Osteoblast (primary cell): ENCODE results near the gene ZCWPW2. TPM values are rescaled to one million over a fixed set of nuclear protein-coding genes. Genes with fewer than 3 reads are reported as not detected.

Experiments
- DNase-seq: peaks from one replicate; pipeline ENCODE4 v3.0.0; 2011; ENCODE audit warnings: low spot score, mixed read lengths; ENCODE audit not compliant: insufficient read length; ENCODE audit errors: missing footprints
- H2AFZ ChIP-seq: 2 replicates; pipeline ENCODE4 v1.6.0; 2011; ENCODE audit warnings: mild to moderate bottlenecking, low read length
- H3K27ac ChIP-seq: 2 replicates; pipeline ENCODE4 v1.5.1; 2011; ENCODE audit warnings: mild to moderate bottlenecking, low read depth, low read length, moderate library complexity
- H3K27me3 ChIP-seq: 2 replicates; pipeline ENCODE4 v1.6.0; 2012; ENCODE audit warnings: mild to moderate bottlenecking, control low read depth, inconsistent platforms, low read length, moderate library complexity; ENCODE audit not compliant: insufficient read depth
- H3K36me3 ChIP-seq: 2 replicates; pipeline ENCODE4 v1.5.1; 2011; ENCODE audit warnings: mild to moderate bottlenecking, low read length, control low read depth, moderate library complexity; ENCODE audit not compliant: insufficient read depth
- H3K4me1 ChIP-seq: 2 replicates; pipeline ENCODE4 v1.5.1; 2011; ENCODE audit warnings: mild to moderate bottlenecking, low read length, control low read depth, moderate library complexity; ENCODE audit not compliant: insufficient read depth
- H3K4me2 ChIP-seq: 2 replicates; pipeline ENCODE4 v1.6.0; 2011; ENCODE audit warnings: mild to moderate bottlenecking, low read length; ENCODE audit not compliant: insufficient read depth
- H3K4me3 ChIP-seq: fragments of 200-600 bp; sonication (generic); 3 replicates; pipeline ENCODE4 v1.5.1; 2012; ENCODE audit warnings: mild to moderate bottlenecking, low read length, inconsistent platforms; ENCODE audit not compliant: insufficient read depth
- H3K79me2 ChIP-seq: 2 replicates; pipeline ENCODE4 v1.6.0; 2012; ENCODE audit warnings: mild to moderate bottlenecking, low read length, control low read depth, inconsistent platforms; ENCODE audit not compliant: insufficient read depth
- H3K9me3 ChIP-seq: 2 replicates; pipeline ENCODE4 v1.5.1; 2011; ENCODE audit warnings: low read depth, low read length, control low read depth
- H4K20me1 ChIP-seq: 2 replicates; pipeline ENCODE4 v1.6.0; 2012; ENCODE audit warnings: mild to moderate bottlenecking, low read length, control low read depth; ENCODE audit not compliant: insufficient read depth
- CTCF ChIP-seq: IDR thresholded peaks from 2 replicates; pipeline ENCODE4 v1.5.1; 2011; ENCODE audit warnings: mild to moderate bottlenecking, low read depth, low read length, moderate library complexity; ENCODE audit errors: extremely low read depth
- total RNA-seq: library from RNA; depleted of rRNA; stranded (reverse); fragments of >200 nt; gene quantifications from 2 replicates; pipeline ENCODE4 v1.2.3, GENCODE V29; 2012

The ZCWPW2 gene
- total RNA-seq, 1 donor = 0.36 TPM

GRCh38 chr3:28349469-28350000, 1.0 kb downstream of the ZCWPW2 start:
- no peak for TF ChIP-seq CTCF

GRCh38 chr3:28376424-28376823, 27.9 kb downstream of the ZCWPW2 start:
- no peak overlapping the region for H2AFZ ChIP-seq
- no peak overlapping the region for H3K27ac ChIP-seq
- peak overlapping the region; percentile 6 for H3K4me2 ChIP-seq

More at GRCh38 chr3:28349469-28350000, 1.0 kb downstream of the ZCWPW2 start:
- H3K79me2 ChIP-seq = peaks cover 63% of the 10 kb centered on the region
- peak overlapping the region; percentile 99 for H3K4me2 ChIP-seq
- no peak for DNase-seq
- no peaks in the 10 kb centered on the region for H3K27me3 ChIP-seq
- peak overlapping the region; percentile 86 for H3K4me3 ChIP-seq
- H2AFZ ChIP-seq = peak overlapping the region; percentile 95
- H4K20me1 ChIP-seq = no peaks in the 10 kb centered on the region
- H3K36me3 ChIP-seq = no peaks in the 10 kb centered on the region
- H3K4me1 ChIP-seq = peaks cover 24% of the 10 kb centered on the region
- H3K9me3 ChIP-seq = no peaks in the 10 kb centered on the region
- H3K27ac ChIP-seq = peak overlapping the region; percentile 98

GRCh38 chr3:28386049-28386448, 37.5 kb downstream of the ZCWPW2 start:
- H3K4me2 ChIP-seq = no peak overlapping the region
- no peak overlapping the region for H2AFZ ChIP-seq
- no peaks in the 10 kb centered on the region for H3K9me3 ChIP-seq
- no peaks in the 10 kb centered on the region for H3K79me2 ChIP-seq
- no peak for DNase-seq
- H3K27me3 ChIP-seq = no peaks in the 10 kb centered on the region
- no peak for TF ChIP-seq CTCF
- no peaks in the 10 kb centered on the region for H3K36me3 ChIP-seq
- no peaks in the 10 kb centered on the region for H3K4me1 ChIP-seq
- no peaks in the 10 kb centered on the region for H4K20me1 ChIP-seq
- H3K27ac ChIP-seq = no peak overlapping the region
- no peak overlapping the region for H3K4me3 ChIP-seq

More at GRCh38 chr3:28376424-28376823, 27.9 kb downstream of the ZCWPW2 start:
- DNase-seq = peak; percentile 71
- Histone ChIP-seq H4K20me1 (no peaks in the 10 kb centered on the region), H3K27me3 (no peaks in the 10 kb centered on the region), H3K36me3 (no peaks in the 10 kb centered on the region), H3K4me3 (no peak overlapping the region), H3K79me2 (no peaks in the 10 kb centered on the region), H3K4me1 (peaks cover 5% of the 10 kb centered on the region), H3K9me3 (no peaks in the 10 kb centered on the region)
- TF ChIP-seq CTCF = no peak

GRCh38 chr3:28388978-28389377, 40.5 kb downstream of the ZCWPW2 start:
- H3K9me3 ChIP-seq = no peaks in the 10 kb centered on the region
- H3K79me2 ChIP-seq = no peaks in the 10 kb centered on the region
- H3K4me2 ChIP-seq = no peak overlapping the region
- H3K4me3 ChIP-seq = no peak overlapping the region
- no peak overlapping the region for H2AFZ ChIP-seq
- no peaks in the 10 kb centered on the region for H3K36me3 ChIP-seq
- DNase-seq = no peak
- H3K4me1 ChIP-seq = no peaks in the 10 kb centered on the region
- H3K27ac ChIP-seq = no peak overlapping the region
- no peaks in the 10 kb centered on the region for H4K20me1 ChIP-seq
- TF ChIP-seq CTCF = no peak
- no peaks in the 10 kb centered on the region for H3K27me3 ChIP-seq
